Ovary (tissue), 3 donors: ENCODE data around the gene VHLL.
"Not testable (repeated sequence)": the region's sequence is repeated elsewhere in the genome, so short reads cannot be mapped to it uniquely, and the experiment has no call there.

ENCODE experiments used
- CTCF ChIP-seq, 3 donors: fragments of 450-650 bp in 2 of 3; fragments of 200-600 bp in 1 of 3; IDR thresholded peaks; one replicate each; pipeline versions ENCODE4 v1.5.1 to v1.8.0; 2016 to 2022; ENCODE audit warnings: antibody characterized with exemption in 3 of 3, mild to moderate bottlenecking in 1 of 3
- EP300 ChIP-seq: sonication (generic); formaldehyde crosslinking; IDR thresholded peaks from one replicate; pipeline ENCODE4 v1.6.1; 2017; ENCODE audit warnings: antibody characterized with exemption
- POLR2A ChIP-seq: fragments of 450-650 bp; IDR thresholded peaks from one replicate; pipeline ENCODE4 v1.6.1; 2017; ENCODE audit warnings: antibody characterized with exemption, mild to moderate bottlenecking, moderate library complexity
- donor health status: DM: no; HTN: no; CAD: no.

- TF ChIP-seq CTCF (IDR thresholded peaks at IDR 0.05); POLR2A; EP300: not testable (repeated sequence)
Measured at GRCh38 chr1:156346035-156346434, 46.9 kb upstream of the VHLL start.
